Muscle layer of colon (tissue), 2 donors: ENCODE measurements around the gene DBH.

Source experiments
- H3K27ac ChIP-seq: one replicate; pipeline ENCODE4 v1.7.0; 2013; ENCODE audit warnings: low read depth, mild to moderate bottlenecking, low read length, moderate library complexity
- H3K27me3 ChIP-seq, 2 donors: one replicate each; pipeline ENCODE4 v1.7.0; 2013; ENCODE audit warnings: low read length in 2 of 2, mild to moderate bottlenecking in 2 of 2; ENCODE audit not compliant: insufficient read depth in 2 of 2, control insufficient read depth in 1 of 2
- H3K36me3 ChIP-seq: one replicate; pipeline ENCODE4 v1.7.0; 2013; ENCODE audit warnings: mild to moderate bottlenecking, low read length; ENCODE audit not compliant: insufficient read depth
- H3K4me1 ChIP-seq: one replicate; pipeline ENCODE4 v1.7.0; 2013; ENCODE audit warnings: mild to moderate bottlenecking, low read length; ENCODE audit not compliant: insufficient read depth
- H3K4me3 ChIP-seq, 2 donors: one replicate each; pipeline ENCODE4 v1.7.0; 2013; ENCODE audit warnings: low read length in 2 of 2, low read depth in 1 of 2, mild to moderate bottlenecking in 1 of 2, moderate library complexity in 1 of 2
- H3K9ac ChIP-seq: one replicate; pipeline ENCODE4 v1.7.0; 2013; ENCODE audit warnings: low read length
- H3K9me3 ChIP-seq: one replicate; pipeline ENCODE4 v1.7.0; 2013; ENCODE audit warnings: mild to moderate bottlenecking, low read length
- donor health status: abdominal sarcoma.
- donor health status: Adenocarcinoma of cecum.

The DBH gene

DNA sequence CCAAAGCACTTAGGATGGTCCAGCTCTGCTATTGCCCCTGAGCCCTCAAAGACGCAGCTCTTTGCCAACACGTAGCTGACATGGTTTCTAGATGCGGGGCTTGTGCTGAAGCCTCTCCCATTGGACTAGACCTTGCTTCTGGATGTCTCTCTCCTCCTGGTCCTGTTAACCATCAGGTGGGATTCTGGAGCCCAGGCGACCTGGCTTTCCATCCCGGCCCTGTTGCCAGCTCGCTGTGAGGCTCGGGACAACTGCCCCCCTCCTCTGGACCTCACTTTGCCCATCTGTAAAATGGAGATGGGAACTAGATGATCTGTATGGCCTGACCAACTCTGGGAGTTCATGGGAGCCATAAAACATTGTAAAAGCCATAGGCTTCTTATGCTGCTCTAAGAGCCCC is 4.0 kb downstream of the DBH start:
- H3K9ac ChIP-seq: no peak overlapping the region
- H3K27me3 ChIP-seq: no peaks in the 10 kb centered on the region

DNA sequence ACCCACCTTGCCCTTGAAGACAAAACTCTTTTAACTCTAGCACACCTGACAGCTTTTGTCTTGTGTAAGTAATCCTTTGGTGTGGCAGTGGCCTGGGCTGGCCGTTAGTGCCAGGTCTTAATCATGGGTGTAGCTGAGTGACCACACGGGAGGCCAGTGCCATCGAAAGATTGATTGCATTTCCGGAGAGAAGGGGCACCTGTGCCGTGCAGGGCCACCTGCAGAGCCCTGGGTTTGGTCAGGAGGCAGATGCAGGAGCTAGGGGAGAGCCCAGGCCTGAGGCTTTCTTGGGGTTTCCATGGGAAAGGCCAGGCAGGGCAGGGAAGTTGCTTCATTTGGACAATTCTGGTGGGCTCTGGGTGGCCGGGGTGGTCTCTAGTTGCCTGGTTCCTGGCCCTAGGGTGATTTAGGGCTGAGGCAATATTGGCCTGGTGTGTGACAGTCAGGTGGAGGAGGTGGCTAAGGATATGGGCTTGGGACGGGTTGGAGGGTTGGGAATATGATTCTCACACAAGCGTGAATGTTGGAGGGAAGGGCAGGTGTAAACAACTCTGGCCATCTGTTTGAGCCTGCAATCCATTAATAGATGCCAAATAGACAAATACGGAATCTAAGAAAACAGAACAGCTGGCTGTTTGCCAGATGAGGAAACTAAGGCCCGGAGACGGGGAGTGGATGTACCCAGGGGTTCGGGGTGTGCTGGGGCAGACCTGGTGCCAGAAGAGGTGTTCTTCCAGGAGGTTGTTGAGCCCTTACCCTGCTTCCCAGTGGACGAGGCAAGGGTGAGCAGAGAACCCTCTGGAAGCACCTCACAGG is 4.6 kb downstream of the DBH start:
- no peaks in the 10 kb centered on the region for H3K9me3 ChIP-seq
- no peak overlapping the region for H3K9ac ChIP-seq
- H3K27me3 ChIP-seq: no peaks in the 10 kb centered on the region
- no peak overlapping the region for H3K27ac ChIP-seq
- H3K4me1 ChIP-seq: no peaks in the 10 kb centered on the region
- no peaks in the 10 kb centered on the region for H3K36me3 ChIP-seq
- no peak overlapping the region for H3K4me3 ChIP-seq

More for the DNA sequence above, 4.0 kb downstream of the DBH start:
- Histone ChIP-seq H3K4me1 (no peaks in the 10 kb centered on the region), H3K27ac (no peak overlapping the region), H3K4me3 (no peak overlapping the region), H3K9me3 (no peaks in the 10 kb centered on the region), H3K36me3 (no peaks in the 10 kb centered on the region)

- no peaks in the 10 kb centered on the region for H3K9me3 ChIP-seq
- no peak overlapping the region for H3K9ac ChIP-seq
- H3K27me3 ChIP-seq: no peaks in the 10 kb centered on the region
- H3K4me3 ChIP-seq: no peak overlapping the region
- no peaks in the 10 kb centered on the region for H3K4me1 ChIP-seq
- no peaks in the 10 kb centered on the region for H3K36me3 ChIP-seq
- no peak overlapping the region for H3K27ac ChIP-seq
These were observed 5.2 kb downstream of the DBH start for GRCh38 chr9:133641396-133641655.

GRCh38 chr9:133641861-133642595 is 5.9 kb downstream of the DBH start:
- Histone ChIP-seq H3K9me3 (no peaks in the 10 kb centered on the region), H3K27me3 (no peaks in the 10 kb centered on the region)

DNA sequence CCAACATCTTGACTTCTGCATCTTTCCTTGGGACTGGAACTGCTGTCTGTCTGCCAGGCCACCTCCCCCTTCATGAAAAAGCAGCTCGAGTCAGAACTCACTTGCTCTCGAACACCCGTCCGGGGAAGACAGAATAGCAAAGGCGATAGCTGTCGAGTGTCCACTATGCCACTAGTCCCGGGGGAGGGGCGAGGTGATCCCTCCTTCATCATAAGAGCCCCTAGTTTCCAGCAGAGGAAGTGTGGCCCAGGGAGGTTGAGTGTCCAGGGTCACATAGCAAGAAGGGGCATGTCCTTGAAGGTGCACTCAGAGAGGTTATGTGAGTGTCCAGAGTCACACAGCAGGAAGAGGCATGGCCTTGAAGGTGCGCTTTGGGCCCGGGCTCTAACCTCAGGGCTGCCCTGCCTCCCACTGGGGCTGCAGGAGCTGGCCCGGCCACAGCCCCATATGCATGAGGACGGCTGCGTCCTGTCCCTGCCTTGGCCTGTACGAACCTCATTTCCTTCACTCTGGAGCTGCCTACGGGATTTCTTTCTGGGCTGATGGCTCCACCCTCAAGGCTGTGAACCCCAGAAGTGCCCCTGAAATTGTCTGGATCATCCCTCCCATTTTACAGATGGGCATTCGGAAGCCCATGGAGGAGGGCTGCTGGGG is 6.7 kb downstream of the DBH start:
- no peak overlapping the region for H3K27ac ChIP-seq
- no peaks in the 10 kb centered on the region for H3K27me3 ChIP-seq
- no peaks in the 10 kb centered on the region for H3K9me3 ChIP-seq
- H3K4me3 ChIP-seq: no peak overlapping the region
- no peaks in the 10 kb centered on the region for H3K4me1 ChIP-seq
- no peaks in the 10 kb centered on the region for H3K36me3 ChIP-seq
- H3K9ac ChIP-seq: no peak overlapping the region

More at GRCh38 chr9:133641861-133642595, 5.9 kb downstream of the DBH start:
- no peak overlapping the region for H3K9ac ChIP-seq
- no peaks in the 10 kb centered on the region for H3K4me1 ChIP-seq
- no peaks in the 10 kb centered on the region for H3K36me3 ChIP-seq
- no peak overlapping the region for H3K27ac ChIP-seq
- H3K4me3 ChIP-seq: no peak overlapping the region

- H3K9me3 ChIP-seq: no peaks in the 10 kb centered on the region
- H3K4me1 ChIP-seq: no peaks in the 10 kb centered on the region
- no peaks in the 10 kb centered on the region for H3K27me3 ChIP-seq
- H3K4me3 ChIP-seq: no peak overlapping the region
- H3K27ac ChIP-seq: no peak overlapping the region
- no peak overlapping the region for H3K9ac ChIP-seq
- H3K36me3 ChIP-seq: no peaks in the 10 kb centered on the region
These were observed 7.2 kb downstream of the DBH start for GRCh38 chr9:133643362-133643755.

GRCh38 chr9:133643978-133644760 is 8.0 kb downstream of the DBH start:
- H3K27me3 ChIP-seq: peaks cover 0 to under 1% of the 10 kb centered on the region in 2 donors
- no peak overlapping the region for H3K27ac ChIP-seq
- H3K4me1 ChIP-seq: no peaks in the 10 kb centered on the region
- no peak overlapping the region for H3K4me3 ChIP-seq
- no peaks in the 10 kb centered on the region for H3K36me3 ChIP-seq
- no peak overlapping the region for H3K9ac ChIP-seq
- no peaks in the 10 kb centered on the region for H3K9me3 ChIP-seq

GRCh38 chr9:133645021-133645765 is 9.0 kb downstream of the DBH start:
- H3K9me3 ChIP-seq: no peaks in the 10 kb centered on the region
- no peaks in the 10 kb centered on the region for H3K36me3 ChIP-seq
- H3K27me3 ChIP-seq: peaks cover 0 to 9% of the 10 kb centered on the region in 2 donors
- no peak overlapping the region for H3K9ac ChIP-seq
- no peak overlapping the region for H3K4me3 ChIP-seq
- H3K27ac ChIP-seq: no peak overlapping the region
- no peaks in the 10 kb centered on the region for H3K4me1 ChIP-seq

- H3K9ac ChIP-seq: no peak overlapping the region
- peaks cover 0 to 18% of the 10 kb centered on the region in 2 donors for H3K27me3 ChIP-seq
- H3K4me1 ChIP-seq: no peaks in the 10 kb centered on the region
- no peak overlapping the region for H3K27ac ChIP-seq
- H3K36me3 ChIP-seq: no peaks in the 10 kb centered on the region
- H3K9me3 ChIP-seq: no peaks in the 10 kb centered on the region
- H3K4me3 ChIP-seq: no peak overlapping the region
These were observed 11.0 kb downstream of the DBH start for GRCh38 chr9:133647148-133647547.

DNA sequence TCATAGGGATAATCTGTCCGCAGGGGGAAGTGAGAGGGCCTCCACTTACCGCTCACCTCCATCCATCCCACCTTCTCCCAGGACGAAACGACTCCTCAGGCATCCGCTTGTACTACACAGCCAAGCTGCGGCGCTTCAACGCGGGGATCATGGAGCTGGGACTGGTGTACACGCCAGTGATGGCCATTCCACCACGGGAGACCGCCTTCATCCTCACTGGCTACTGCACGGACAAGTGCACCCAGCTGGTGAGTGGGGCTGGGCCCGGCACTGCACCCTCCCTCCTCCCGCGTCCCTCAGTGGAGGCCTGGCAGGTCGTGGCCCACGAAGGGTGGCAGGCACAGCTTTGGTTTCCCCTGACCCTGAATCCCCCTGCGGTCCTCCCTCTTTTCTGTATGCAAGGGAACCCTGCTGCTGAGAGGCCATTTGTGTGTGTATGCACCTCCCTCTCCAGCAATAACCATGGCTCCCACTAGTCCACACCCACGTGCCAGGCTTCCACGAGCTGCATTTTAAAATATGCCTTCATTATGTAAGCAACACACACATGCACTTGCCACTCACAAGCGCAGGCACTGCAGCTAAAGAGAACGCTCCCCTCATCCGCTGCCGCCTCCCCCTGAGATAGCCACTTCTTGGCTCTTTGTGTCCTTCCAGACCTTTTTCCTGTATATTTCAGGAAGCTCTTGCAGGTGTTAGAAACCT is 11.8 kb downstream of the DBH start:
- no peaks in the 10 kb centered on the region for H3K4me1 ChIP-seq
- H3K27ac ChIP-seq: no peak overlapping the region
- H3K9ac ChIP-seq: no peak overlapping the region
- H3K36me3 ChIP-seq: no peaks in the 10 kb centered on the region
- H3K27me3 ChIP-seq: peaks cover 0 to 26% of the 10 kb centered on the region in 2 donors
- no peak overlapping the region for H3K4me3 ChIP-seq
- H3K9me3 ChIP-seq: no peaks in the 10 kb centered on the region
